GM18858 (cell line): ENCODE data around the gene CDCA3.
"Not testable (repeated sequence)": the region's sequence is repeated elsewhere in the genome, so short reads cannot be mapped to it uniquely, and the experiment has no call there.

Source experiments
- ATAC-seq: cut with Tn5 transposase; IDR thresholded peaks from one replicate; pipeline ENCODE4 v1.9.1; 2021; ENCODE audit not compliant: unreplicated experiment

Gene CDCA3

GRCh38 chr12:6872073-6873048 lies 21.3 kb upstream of the CDCA3 start:
- ATAC-seq, result peak; percentile 28

DNA sequence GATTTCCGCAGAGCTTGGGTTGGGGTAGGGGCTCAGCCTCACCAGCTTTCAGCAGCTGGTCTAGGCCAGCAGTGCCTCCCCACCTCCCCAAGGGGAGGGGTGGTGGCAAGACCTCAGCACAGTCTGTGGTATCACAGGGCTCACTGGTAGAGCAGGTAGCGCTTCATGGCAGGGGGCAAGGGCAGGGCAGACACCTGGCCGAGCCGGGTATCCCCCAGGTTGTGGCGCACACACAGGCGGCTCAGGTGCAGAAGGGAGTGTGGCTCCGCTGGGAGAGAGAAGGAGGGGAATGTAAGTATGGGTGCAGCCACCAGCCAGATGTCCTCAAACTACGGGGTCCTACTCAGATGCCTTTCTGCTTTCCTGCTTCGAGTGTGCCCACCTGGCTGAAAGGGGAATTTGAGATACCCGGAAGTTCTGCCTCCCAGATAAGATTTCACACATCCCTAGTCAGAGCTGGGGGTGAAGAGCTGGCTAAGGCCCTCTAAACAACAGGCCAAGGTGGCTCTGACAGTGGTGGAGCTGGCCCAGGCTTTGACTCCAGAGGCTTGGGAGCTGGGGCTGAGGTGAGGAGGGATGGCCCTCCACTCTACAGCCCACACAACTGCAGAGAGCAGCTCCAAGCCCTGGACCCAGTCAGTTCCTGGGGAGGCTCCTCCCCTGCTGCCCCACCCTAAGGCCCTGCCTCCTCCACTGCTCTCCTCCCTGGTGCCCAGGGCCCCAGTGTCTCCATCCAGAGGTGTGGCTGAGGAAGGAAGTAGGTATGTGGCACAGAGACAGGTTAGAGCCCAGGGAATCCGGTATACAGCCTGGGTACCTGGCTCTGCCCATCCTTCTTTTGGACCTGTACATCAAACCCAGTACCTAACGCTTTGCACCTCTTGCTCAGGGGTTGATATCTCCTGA lies 20.2 kb upstream of the CDCA3 start:
- ATAC-seq, result no peak

DNA sequence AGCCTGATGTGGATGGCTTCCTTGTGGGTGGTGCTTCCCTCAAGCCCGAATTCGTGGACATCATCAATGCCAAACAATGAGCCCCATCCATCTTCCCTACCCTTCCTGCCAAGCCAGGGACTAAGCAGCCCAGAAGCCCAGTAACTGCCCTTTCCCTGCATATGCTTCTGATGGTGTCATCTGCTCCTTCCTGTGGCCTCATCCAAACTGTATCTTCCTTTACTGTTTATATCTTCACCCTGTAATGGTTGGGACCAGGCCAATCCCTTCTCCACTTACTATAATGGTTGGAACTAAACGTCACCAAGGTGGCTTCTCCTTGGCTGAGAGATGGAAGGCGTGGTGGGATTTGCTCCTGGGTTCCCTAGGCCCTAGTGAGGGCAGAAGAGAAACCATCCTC lies 19.2 kb upstream of the CDCA3 start:
- ATAC-seq, result not testable (repeated sequence)

DNA sequence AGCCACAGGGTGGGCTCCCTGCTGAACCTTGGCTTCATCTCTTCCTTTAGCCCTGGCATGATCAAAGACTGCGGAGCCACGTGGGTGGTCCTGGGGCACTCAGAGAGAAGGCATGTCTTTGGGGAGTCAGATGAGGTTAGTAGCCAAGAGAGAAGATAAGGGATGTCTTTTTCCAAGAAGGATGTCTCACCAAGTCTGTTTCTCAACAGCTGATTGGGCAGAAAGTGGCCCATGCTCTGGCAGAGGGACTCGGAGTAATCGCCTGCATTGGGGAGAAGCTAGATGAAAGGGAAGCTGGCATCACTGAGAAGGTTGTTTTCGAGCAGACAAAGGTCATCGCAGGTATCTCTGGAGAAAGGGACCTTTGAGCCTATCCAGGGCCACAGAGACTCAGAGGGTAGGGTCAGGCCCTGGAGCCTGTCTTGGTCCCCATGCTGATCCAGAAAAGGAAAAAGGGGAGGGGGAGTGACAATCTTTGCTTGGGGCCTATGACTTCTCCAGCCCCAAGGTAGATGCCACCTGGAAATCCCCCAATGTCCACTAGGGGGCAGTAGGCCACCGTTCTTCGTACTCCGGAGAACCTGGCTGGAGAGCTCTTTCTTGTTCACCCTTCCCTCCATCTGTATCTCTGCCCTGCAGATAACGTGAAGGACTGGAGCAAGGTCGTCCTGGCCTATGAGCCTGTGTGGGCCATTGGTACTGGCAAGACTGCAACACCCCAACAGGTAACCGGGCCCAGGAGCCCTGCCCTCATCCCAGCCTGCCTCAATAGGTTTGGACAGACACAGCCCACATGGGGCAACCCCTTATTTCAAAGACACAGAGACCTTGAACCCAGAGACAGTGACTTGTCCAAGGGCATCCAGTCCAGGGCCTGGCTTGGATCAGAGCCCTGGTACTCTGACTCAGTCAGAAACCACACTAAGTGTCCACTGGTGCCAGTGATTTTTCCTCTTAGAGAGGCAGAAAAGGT lies 18.2 kb upstream of the CDCA3 start:
- no peak for ATAC-seq

DNA sequence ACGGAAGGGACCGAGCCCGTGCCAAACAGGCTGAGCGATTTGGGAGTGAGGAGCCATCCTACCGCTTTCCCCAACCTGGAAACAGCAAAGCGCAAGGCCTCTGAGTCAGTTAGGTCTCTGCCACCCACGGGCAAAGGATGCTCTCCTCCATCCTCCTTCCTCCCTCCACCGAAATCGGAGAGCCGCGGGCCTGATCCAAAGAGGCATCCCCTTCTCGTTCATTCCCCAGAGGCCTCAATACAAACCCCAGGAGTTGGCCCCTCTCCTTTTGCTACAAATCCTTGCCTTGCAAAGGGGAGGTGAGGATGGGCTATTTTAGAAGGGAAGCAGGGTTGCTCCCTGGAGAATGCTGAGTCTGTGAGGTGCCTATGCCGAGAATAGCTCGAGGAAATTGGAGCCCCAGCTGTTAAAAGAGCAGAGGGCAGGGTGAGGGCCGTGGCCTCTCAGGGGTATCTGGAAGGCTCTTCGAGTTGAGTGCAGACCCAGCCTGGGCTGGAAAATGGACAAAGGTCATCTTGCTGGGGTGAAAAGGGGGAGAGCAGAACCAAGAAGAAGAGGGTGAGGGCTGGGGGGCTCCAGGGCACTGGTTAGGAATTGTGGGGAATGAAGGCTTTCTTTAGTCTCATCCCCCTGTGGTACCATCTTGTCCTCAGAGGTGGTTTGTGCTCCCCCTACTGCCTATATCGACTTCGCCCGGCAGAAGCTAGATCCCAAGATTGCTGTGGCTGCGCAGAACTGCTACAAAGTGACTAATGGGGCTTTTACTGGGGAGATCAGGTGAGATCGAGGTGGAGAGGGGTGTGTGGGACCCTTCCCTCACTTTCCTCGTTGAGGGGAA lies 17.3 kb upstream of the CDCA3 start:
- ATAC-seq, result no peak

GRCh38 chr12:6867413-6868210 lies 16.5 kb upstream of the CDCA3 start, which contains the start of gene TPI1:
TPI1 (plus strand) TSS chr12:6867531; CDS start chr12:6867567, 36 bp downstream.
- ATAC-seq, result no peak

DNA sequence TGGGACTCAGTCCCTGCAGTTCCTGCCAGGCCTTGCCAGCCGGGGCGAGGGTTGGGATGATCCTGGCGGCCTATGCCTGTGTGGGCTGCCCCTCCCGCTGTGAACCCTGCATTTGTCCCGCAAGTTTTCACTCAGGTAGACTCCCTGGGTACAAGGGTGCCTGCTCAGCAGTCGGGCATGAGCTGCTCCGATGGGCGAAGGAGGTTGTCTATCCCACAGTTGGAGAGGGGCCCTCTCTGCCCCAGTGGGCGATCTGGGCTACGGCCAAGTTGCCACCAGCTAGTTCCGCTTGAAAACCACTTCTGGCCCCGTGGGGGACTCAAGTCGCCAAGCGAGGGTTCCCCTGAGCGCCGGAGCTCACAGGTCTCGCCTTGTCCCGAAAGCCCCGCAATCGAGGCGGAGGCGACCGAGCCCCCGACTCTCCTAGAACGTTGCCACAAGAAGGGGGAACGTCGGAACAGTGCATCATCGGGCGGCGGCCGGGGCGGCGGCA lies 15.9 kb upstream of the CDCA3 start:
- no peak for ATAC-seq

DNA sequence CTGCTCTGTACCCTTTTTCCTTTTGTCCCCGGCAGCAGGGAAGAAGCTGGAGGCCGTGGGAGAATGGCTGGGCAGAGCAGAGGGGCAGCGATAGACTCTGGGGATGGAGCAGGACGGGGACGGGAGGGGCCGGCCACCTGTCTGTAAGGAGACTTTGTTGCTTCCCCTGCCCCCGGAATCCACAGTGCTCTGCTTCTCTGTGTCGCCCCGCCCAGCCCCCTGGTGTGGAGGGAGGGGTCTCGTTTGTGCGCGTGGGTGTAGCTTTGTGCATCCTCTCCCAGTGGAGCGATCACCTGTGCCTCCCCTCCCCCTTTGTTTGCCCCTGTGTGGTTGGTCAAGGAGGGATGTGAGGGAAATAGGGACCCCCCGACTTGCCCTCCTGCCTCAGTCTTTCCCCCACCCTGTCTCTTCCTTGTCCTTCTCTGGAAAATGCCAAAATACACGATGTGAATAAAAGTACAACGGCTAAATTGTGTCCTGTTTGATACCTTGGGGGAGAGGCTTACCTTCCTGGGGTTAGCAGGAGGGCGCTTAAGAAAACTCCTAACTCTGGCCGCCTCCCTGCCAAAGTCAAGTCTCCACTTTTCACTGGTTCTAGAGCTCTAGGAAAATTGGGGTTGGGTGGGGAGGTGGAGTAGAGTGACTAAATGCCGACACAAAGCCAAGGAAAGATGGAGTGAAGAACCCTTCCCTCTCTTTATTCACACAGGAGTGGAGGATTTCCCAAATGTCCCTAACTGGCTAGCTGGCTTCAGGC lies 15.3 kb upstream of the CDCA3 start:
- no peak for ATAC-seq

DNA sequence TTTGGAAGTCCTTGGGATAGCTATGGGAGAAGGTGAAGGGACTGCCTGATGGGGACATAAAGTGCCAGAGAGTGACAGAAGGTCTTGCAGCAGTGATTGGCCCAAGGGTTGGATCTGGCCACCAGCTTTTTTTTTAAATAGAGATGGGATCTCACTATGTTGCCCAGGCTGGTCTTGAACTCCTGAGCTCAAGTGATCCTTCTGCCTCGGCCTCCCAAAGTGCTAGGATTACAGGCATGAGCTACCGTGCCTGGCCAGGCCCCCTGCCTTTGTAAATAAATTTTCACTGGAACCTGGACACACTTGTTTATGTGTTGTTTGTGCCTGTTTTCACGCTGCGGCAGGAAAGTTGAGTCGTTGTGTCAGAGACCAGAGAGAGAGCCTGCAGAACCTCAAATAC lies 14.2 kb upstream of the CDCA3 start:
- not testable (repeated sequence) for ATAC-seq

- ATAC-seq, result no peak
Observed at GRCh38 chr12:6863586-6864321, 12.7 kb upstream of the CDCA3 start.

GRCh38 chr12:6863033-6863432 lies 11.9 kb upstream of the CDCA3 start:
- ATAC-seq, result no peak

GRCh38 chr12:6861391-6861790 lies 10.3 kb upstream of the CDCA3 start:
- ATAC-seq, result no peak

- ATAC-seq, result no peak
Observed at GRCh38 chr12:6860942-6861341, 9.9 kb upstream of the CDCA3 start.

DNA sequence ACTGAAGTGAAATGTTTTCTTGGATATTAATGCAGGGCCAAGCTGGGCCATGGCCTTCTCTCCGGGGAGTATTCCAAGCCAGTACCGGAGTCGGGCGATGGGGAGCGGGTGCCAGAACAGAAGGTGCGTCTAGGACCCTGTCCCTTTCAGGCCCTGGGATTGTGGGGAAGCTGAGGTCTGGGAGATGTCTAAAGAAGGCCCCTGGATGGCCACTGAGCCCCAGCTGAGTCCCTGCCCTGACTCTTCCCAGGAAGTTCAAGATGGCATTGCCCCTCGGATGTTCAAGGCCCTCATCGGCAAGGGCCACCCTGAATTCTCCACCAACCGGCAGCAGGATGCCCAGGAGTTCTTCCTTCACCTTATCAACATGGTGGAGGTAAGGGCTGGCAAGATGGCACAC lies 9.0 kb upstream of the CDCA3 start:
- ATAC-seq, result no peak

DNA sequence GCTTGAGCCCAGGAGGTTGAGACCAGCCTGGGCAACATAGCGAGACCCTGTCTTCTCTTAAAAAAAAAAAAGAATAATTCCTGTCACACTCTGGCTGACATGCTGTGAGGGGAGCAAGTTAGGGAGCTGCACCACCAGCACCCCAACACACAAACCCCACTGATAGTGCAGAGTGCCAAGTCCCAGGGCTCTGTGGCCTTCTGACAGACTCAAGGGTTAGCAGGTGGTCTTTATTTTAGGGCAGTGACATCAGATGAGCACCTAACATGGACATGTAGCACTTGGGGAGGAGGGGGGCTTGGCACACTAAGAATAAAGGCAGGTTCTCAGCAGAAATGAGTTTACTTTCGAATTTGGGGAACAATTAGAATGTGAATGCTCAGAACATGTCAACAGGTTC lies 7.7 kb upstream of the CDCA3 start:
- ATAC-seq, result no peak

GRCh38 chr12:6855322-6855721 lies 4.2 kb upstream of the CDCA3 start:
- no peak for ATAC-seq

DNA sequence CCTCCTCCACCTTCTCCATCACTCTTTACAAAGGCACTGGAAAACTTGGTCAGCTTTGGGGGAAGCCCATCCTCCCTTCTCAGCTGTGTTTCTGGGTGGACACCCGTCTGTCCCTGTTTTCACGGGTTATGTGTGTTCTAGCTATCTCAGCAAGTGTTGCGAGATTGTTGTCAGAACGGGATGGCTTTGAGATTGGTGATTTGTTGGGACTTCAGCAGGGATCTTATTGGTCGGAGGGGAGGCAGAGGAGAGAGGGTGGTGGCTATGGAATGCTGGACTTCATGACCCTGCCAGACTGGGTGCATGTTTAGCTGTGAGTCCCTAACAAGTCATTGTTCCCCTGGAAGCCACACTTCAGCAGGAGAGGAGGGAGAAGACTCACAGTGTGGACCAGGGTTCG lies 3.0 kb upstream of the CDCA3 start:
- ATAC-seq, result no peak
